ENCODE results near the gene TAF11L3.
"Not testable (repeated sequence)": the region's sequence is repeated elsewhere in the genome, so short reads cannot be mapped to it uniquely, and the experiment has no call there.

Gene TAF11L3

DNA sequence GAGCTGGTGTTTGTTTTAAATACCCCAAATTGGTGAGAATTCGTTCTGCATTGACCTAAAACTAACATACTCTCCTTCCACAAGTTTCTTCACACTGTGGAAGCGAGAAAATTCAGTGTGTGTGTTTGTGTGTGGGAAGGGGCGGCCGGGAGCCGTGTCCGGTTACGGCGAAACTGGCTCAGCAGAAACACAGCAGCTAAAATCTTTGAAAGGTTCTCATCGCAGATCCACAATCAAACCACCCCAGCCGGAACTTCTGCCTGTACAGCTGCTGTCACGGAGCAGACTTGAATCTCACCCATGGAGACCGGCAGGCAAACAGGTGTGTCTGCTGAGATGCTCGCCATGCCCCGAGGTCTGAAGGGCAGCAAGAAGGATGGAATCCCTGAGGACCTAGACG lies at the start of gene TAF11L3:
Gene TAF11L3 (plus strand): TSS at position 301 of the 400 bp plus-strand sequence.
- DNase-seq: not testable (repeated sequence)

DNA sequence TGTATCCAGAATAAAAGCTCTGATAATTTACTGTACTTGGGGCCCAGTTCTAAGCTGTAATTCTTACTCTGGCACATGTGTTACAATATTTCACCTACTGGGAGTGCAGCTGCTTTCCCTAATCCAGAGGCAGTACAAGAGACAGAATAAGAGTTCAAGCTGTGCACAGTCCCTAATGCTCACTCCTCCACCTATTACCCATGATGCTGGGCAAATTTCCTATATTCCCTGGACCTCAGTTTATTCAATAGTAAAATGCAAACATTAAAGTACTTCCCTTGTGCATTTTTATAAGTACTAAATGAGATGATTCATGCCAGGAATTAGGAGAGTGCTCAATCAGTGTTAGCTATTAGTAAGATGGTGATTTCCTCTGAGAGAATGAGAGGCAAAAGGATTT lies 48.1 kb upstream of the TAF11L3 start:
- DNase-seq: no peak

DNA sequence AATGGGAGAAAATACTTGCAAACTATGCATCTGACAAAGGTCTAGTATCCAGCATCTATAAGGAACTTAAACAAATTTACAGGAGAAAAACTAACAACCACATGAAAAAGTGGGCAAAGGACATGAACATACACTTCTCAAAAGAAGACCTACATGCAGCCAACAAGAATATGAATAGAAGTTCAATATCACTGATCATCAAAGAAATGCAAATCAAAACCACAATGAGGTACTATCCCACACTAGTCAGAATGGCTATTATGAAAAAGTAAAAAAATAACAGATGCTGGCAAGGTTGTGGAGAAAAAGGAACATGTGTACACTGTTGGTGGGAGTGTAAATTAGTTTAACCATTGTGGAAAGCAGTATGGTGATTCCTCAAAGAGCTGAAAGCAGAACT lies 43.1 kb upstream of the TAF11L3 start:
- not testable (repeated sequence) for DNase-seq

DNA sequence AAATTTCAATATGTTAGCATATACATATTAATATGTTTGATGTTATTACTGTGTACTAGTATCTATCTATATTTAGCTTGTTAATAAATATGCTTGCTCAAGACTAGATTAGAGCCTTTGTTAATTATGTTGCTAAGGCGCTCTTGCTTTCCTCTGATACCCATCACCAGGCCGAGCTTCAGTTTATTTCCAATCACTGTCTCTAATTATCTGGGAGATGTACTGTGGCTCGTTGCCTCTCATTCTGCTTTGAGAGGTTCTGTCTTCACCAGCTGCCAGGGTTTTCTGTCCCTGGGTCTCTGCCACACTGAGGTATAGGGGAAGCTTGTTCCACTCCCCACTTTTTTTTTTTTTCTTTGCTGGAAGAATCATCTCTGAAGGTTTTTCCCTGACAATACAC lies 41.1 kb upstream of the TAF11L3 start:
- no peak for DNase-seq

DNA sequence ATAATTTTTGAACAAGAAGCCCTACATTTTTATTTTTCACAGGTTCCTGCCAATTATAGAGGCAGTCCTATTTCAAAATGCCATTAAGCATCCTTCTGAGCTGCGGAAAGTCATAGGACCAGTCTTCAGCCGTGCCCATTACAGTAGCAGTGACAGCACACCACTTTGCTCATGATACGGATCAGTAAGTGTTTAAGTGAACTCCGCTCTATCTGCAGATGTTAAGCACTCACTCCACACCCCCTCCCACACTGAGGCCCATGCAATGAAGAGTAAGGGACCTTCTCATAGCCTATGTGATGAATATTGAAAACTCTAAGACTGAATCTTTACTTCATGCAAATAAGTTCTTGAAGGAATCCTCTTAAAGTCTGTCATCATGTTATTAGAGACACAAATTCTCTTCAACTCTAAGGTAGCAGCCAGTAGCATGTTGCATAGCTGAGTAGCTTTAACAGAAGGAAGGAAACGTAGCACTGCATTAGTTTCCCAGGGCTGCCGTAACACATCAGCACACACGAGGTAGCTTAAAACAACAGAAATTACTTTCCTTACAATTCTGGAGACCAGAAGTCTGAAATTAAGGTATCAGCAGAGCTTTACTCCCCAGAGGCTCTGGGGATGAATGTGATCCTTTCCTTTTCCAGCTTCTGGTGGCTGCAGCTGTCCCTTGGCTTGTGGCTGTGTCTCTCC lies 40.4 kb upstream of the TAF11L3 start:
- no peak for DNase-seq

DNA sequence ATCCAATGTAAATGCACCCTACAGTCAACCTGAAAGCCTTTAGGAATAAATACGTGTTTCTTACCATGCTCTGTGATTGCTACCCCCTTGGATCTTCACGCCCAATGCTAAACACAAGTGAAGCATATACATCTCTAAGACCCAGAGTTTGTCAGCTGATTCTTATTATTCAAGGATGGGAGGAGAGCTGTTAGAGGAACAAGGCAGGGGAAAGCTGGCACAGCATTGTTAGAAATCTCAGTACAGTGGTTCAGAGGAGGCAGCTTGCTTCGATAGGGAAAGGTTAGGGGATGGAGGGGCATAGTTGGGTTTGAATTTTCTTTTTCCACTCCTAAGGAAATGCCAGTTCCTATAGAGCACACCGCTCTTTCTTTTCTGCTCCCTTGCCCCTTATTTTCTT lies 36.8 kb upstream of the TAF11L3 start:
- DNase-seq: no peak

DNA sequence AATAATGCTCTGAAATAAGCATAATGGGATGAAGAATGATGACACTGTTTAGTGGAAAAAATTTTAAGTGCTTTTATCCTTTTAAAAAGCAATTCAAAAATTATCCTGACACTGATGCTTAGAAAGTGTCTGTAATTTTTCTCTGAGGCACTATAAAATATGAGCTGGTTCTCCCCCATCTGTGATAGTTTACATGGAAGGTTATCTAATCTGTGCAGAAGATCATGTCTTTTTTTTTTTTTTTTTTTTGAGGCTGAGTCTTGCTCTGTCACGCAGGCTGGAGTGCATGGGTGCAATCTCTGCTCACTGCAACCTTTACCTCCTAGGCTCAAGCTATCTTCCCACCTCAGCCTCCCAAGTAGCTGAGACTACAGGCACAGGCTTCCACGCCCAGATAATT lies 35.4 kb upstream of the TAF11L3 start:
- DNase-seq: no peak

DNA sequence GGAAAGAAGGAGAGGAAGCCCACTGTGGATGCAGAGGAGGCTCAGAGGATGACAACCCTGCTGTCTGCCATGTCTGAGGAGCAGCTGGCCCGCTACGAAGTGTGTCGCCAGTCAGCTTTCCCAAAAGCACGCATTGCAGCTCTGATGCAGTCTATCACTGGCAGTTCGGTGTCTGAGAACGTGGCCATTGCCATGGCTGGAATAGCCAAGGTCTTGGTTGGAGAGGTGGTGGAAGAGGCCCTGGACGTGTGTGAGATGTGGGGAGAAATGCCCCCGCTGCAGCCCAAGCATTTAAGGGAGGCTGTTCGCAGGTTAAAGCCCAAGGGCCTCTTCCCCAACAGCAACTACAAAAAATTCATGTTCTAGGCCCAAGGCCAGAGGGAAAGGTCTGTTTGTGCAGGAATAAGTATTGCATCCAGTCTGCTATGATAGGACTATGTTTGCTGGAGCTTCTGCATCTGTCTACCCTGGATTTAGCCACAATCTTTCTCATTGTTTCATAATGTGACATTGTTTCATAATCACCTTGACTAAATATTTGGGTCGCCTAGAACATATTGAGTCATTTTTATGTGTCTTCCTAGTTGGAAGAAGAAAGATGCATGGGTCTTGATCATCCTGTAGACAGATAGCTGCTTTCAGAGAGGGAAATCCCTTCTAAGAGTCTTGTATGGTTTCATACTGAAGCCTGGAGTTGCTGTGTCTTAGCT lies 31.5 kb upstream of the TAF11L3 start:
- DNase-seq: not testable (repeated sequence)

DNA sequence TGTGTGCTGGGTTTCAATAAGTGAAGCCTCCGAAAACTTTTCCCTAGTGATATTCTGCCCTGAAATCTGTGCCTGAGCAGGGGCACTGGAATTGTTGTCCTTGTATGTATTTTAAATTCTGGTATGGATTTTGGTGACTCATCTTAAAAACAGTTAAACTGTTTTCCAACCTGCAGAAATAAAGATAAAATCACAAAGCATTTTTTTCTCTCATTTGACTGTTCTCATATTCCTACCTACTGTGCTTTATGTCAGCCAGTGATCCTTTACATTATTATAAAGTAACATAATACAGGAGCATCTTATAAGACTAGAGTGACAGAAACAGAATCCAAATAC lies 31.0 kb upstream of the TAF11L3 start:
- no peak for DNase-seq

DNA sequence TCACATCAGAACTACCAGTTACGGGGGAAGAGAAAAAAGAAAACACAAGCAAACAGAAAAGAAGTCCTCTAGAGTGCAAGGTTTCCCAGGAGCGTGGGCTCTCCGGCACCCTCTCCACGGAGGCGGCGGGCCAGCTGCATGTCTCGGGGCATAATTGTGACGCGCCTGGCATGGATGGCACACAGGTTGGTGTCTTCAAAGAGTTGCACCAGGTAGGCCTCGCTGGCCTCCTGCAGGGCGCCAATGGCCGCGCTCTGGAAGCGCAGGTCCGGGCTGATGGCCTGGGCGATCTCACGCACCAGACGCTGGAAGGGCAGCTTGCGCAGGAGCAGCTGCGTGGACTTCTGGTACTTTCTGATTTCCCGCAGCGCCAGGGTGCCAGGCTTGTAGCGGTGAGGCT lies 26.9 kb upstream of the TAF11L3 start:
- DNase-seq: not testable (repeated sequence)

DNA sequence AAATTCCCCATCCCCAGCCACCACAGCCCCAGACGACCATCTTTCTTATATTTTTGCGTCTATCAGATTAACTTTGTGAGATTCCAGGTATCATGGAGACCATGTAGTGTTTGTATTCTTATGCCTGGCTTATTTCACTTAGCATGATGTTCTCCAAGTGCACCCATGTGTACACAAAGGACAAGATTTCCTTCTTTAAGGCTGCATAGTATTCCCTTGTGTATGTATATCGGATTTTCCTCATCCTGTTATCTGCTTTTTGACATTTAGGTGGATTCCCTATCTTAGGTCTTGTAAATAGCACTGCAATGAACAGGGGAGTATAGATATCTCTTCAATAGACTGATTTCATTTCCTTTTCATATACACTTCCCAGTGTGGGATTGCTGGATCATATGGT lies 25.4 kb upstream of the TAF11L3 start:
- DNase-seq: no peak

DNA sequence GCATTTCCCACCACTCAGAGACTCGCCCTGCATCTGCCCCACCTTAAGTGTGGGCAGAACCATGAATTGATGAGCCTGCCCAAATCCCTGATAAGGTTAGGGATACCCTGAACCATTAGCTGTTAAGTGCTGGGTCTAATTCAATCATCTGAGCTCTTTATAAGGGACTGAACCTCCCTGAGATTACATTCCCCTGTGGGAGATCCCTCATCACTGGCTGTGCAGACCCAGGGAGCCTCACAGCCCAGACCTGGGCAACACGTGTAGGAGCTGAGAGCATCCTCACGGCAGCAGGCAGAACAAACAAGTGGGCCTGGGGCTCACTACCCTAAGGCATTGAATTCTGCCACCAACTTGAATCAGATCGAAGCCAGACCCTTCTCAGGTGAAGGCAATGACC lies 20.7 kb upstream of the TAF11L3 start:
- DNase-seq: no peak

DNA sequence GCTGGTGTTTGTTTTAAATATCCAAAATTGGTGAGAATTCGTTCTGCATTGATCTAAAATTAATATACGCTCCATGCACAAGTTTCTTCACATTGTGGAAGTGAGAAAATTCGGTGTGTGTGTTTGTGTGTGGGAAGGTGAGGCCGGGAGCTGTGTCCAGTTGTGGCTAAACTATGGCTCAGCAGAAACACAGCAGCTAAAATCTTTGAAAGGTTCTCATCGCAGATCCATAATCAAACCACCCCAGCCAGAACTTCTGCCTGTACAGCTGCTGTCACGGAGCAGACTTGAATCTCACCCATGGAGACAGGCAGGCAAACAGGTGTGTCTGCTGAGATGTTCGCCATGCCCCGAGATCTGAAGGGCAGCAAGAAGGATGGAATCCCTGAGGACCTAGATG lies 20.2 kb upstream of the TAF11L3 start, which contains the start of gene TAF11L2:
Gene TAF11L2 (plus strand): TSS at position 301 of the 400 bp plus-strand sequence.
- DNase-seq: not testable (repeated sequence)

DNA sequence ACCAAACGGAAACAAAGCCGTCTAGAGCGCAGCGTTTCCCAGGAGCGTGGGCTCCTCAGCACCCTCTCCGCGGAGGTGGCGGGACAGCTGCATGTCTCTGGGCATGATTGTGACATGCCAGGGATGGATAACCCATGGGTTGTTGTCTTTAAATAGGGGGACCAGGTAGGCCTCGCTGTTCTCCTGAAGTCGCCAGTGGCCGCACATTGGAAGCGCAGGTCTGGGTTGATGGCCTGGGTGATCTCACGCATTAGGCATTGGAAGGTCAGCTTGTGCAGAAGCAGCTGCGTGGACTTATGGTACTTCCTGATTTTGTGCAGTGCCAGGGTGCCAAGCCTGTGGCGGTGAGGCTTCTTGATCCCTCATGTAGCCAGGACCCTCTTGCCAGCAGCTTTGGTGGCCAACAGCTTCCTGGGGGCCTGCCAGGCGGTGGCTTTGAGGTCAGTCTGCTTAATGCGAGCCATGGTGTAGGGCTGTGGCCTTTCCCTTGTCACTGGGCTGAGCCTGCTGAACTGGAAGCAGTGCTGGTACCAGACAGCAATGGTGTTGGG lies 6.3 kb upstream of the TAF11L3 start:
- no peak for DNase-seq

DNA sequence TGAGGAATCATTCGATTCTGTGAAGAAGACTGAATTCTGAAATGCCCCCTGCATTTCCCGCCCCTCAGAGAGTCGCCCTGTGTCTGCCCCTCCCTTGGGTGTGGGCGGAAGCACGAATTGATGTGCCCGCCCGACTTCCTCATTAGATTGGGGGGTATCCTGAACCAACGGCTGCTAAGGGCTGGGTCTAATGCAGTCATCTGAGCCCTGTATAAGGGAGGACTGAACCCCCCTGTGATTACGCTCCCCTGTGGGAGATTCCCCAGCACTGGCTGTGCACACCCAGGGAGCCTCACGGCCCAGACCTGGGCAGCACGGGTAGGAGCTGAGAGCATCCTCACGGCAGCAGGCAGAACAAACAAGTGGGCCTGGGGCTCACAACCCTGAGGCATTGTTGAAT lies 641 bp upstream of the TAF11L3 start:
- DNase-seq: peak; percentile 6

DNA sequence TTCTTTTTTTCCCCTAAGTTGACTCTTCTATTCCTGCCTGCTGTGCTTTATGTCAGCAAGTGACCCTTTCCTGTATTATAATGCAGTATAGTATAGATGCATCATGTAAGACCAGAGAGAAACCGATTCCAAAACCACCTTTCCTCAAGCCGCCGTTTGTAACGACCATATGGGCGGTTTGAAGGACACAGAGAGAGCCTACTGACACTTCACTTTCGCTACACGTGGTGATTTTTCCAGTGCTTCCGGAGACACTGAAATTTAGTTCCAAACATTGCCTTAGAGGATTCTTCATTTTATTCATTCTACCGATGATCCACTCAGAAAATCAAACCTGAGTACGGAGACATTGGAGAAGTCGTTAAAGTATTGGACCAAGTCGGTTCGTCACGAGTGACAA lies 1.3 kb downstream of the TAF11L3 start:
- DNase-seq: not testable (repeated sequence)

DNA sequence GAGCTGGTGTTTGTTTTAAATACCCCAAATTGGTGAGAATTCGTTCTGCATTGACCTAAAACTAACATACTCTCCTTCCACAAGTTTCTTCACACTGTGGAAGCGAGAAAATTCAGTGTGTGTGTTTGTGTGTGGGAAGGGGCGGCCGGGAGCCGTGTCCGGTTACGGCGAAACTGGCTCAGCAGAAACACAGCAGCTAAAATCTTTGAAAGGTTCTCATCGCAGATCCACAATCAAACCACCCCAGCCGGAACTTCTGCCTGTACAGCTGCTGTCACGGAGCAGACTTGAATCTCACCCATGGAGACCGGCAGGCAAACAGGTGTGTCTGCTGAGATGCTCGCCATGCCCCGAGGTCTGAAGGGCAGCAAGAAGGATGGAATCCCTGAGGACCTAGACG lies 3.3 kb downstream of the TAF11L3 start, which contains the start of gene TAF11L4:
Gene TAF11L4 (plus strand): TSS at position 301 of the 400 bp plus-strand sequence.
- DNase-seq: not testable (repeated sequence)

DNA sequence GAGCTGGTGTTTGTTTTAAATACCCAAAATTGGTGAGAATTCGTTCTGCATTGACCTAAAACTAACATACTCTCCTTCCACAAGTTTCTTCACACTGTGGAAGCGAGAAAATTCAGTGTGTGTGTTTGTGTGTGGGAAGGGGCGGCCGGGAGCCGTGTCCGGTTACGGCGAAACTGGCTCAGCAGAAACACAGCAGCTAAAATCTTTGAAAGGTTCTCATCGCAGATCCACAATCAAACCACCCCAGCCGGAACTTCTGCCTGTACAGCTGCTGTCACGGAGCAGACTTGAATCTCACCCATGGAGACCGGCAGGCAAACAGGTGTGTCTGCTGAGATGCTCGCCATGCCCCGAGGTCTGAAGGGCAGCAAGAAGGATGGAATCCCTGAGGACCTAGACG lies 6.8 kb downstream of the TAF11L3 start, which contains the start of gene TAF11L5:
Gene TAF11L5 (plus strand): TSS at position 301 of the 400 bp plus-strand sequence.
- DNase-seq: not testable (repeated sequence)

DNA sequence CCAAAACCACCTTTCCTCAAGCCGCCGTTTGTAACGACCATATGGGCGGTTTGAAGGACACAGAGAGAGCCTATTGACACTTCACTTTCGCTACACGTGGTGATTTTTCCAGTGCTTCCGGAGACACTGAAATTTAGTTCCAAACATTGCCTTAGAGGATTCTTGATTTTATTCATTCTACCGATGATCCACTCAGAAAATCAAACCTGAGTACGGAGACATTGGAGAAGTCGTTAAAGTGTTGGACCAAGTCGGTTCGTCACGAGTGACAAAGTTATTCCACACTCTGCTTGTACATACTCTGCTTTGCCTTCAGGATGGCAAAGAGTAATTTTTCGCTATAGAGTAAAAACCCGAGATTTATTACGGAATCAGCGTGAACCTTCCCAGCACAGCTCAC lies 8.3 kb downstream of the TAF11L3 start:
- DNase-seq: not testable (repeated sequence)

DNA sequence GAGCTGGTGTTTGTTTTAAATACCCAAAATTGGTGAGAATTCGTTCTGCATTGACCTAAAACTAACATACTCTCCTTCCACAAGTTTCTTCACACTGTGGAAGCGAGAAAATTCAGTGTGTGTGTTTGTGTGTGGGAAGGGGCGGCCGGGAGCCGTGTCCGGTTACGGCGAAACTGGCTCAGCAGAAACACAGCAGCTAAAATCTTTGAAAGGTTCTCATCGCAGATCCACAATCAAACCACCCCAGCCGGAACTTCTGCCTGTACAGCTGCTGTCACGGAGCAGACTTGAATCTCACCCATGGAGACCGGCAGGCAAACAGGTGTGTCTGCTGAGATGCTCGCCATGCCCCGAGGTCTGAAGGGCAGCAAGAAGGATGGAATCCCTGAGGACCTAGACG lies 10.2 kb downstream of the TAF11L3 start, which contains the start of gene TAF11L6:
Gene TAF11L6 (plus strand): TSS at position 301 of the 400 bp plus-strand sequence.
- DNase-seq: not testable (repeated sequence)
